K562 (cell line): ENCODE data around the gene CNRIP1.

Source experiments
- EZH2 ChIP-seq: IDR thresholded peaks from 2 replicates; pipeline ENCODE4 v1.6.1; 2012; ENCODE audit warnings: low read depth, mild to moderate bottlenecking, inconsistent platforms, low read length, borderline replicate concordance
- MAFG ChIP-seq: fragments of 450-650 bp; conservative IDR thresholded peaks from 2 replicates; pipeline ENCODE4 v1.6.1; 2016; ENCODE audit warnings: missing genetic modification characterization, missing compliant biosample characterization
- TF ChIP-seq, protein P1 (sequence below): fragments of 250-450 bp; sonication (Bioruptor Pico); IDR thresholded peaks from 2 replicates; pipeline ENCODE4 v1.5.0; 2020; ENCODE audit warnings: mild to moderate bottlenecking, borderline replicate concordance

DNA sequence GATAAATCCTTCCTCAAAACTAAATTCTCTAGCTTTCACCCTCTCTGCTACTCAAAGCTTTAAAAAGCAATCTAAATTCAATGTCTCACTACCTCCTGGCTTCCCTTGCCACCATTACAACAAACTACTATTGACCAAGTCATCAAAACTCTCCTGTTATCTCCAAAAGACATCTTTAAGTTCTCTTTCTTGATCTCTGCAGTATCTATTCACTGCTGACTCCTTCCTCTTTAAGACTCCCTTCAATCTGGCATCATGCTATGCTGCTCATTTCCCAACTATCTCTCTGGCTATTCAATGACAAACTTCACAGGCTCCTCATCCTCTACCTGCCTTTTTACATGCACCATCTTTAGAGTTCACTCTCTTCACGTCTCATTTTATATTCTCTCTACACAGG lies 73.4 kb downstream of the CNRIP1 start:
- TF ChIP-seq MAFG (tag) (no peak), EZH2 (no peak)
- TF ChIP-seq, protein P1, sequence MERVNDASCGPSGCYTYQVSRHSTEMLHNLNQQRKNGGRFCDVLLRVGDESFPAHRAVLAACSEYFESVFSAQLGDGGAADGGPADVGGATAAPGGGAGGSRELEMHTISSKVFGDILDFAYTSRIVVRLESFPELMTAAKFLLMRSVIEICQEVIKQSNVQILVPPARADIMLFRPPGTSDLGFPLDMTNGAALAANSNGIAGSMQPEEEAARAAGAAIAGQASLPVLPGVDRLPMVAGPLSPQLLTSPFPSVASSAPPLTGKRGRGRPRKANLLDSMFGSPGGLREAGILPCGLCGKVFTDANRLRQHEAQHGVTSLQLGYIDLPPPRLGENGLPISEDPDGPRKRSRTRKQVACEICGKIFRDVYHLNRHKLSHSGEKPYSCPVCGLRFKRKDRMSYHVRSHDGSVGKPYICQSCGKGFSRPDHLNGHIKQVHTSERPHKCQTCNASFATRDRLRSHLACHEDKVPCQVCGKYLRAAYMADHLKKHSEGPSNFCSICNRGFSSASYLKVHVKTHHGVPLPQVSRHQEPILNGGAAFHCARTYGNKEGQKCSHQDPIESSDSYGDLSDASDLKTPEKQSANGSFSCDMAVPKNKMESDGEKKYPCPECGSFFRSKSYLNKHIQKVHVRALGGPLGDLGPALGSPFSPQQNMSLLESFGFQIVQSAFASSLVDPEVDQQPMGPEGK, result no peak
